BLaER1 treated with 17β-estradiol and CSF1 and Interleukin-3, amounts not matched to agents 10 nM and 100 nM (cell line): ENCODE results near the gene CD300LF.

ENCODE experiments used
- H3K27ac ChIP-seq, 11 experiments: shearing (Covaris generic); formaldehyde crosslinking; 2 replicates each; pipeline ENCODE4 v1.8.1; 2022
- H3K27me3 ChIP-seq, 11 experiments: shearing (Covaris generic); formaldehyde crosslinking; 2 replicates each; pipeline ENCODE4 v1.8.1; 2022
- H3K36me3 ChIP-seq, 11 experiments: shearing (Covaris generic); formaldehyde crosslinking; 2 replicates each; pipeline ENCODE4 v1.8.1; 2022
- H3K4me1 ChIP-seq, 10 experiments: shearing (Covaris generic); formaldehyde crosslinking; 2 replicates each; pipeline ENCODE4 v1.8.1; 2022
- H3K4me2 ChIP-seq, 11 experiments: shearing (Covaris generic); formaldehyde crosslinking; 2 replicates each; pipeline ENCODE4 v1.8.1; 2022
- H3K4me3 ChIP-seq, 10 experiments: shearing (Covaris generic); formaldehyde crosslinking; 2 replicates each; pipeline ENCODE4 v1.8.1; 2022
- H3K9ac ChIP-seq, 11 experiments: shearing (Covaris generic); formaldehyde crosslinking; 2 replicates each; pipeline ENCODE4 v1.8.1; 2022
- H3K9me3 ChIP-seq, 11 experiments: shearing (Covaris generic); formaldehyde crosslinking; replicated peaks in 1 of 11; 2 replicates each; pipeline ENCODE4 v1.8.1; 2022
- H4K20me1 ChIP-seq, 11 experiments: shearing (Covaris generic); formaldehyde crosslinking; 2 replicates each; pipeline ENCODE4 v1.8.1; 2022
- Cebpa-rat ChIP-seq, 11 experiments: shearing (Covaris generic); IDR thresholded peaks; 2 replicates each; pipeline ENCODE4 v1.8.1; 2022

Gene CD300LF

GRCh38 chr17:74740173-74740572 lies 27.4 kb upstream of the CD300LF start:
- Histone ChIP-seq H3K9me3 (no peaks in the 10 kb centered on the region), H3K4me3 (no peak overlapping the region; a peak in 1 of 20 replicates), H3K36me3 (peaks cover 0 to 34% (median 9%) of the 10 kb centered on the region in 11 experiments; a peak in 11 of 22 replicates), H3K27ac (peak overlapping the region in 9 of 11 experiments; percentile 15 to 99 (median 82); a peak in 13 of 22 replicates), H3K9ac (peak overlapping the region in 6 of 11 experiments; percentile 27 to 75 (median 70); a peak in 5 of 22 replicates), H4K20me1 (0 out of 22 replicates have a peak, but pooled peaks cover 0 to 4% (median 0%) of the 10 kb centered on the region in 11 experiments), H3K27me3 (peaks cover 0 to 6% (median 4%) of the 10 kb centered on the region in 11 experiments; a peak in 12 of 22 replicates), H3K4me2 (peak overlapping the region; percentile 83 to 100 (median 98)), H3K4me1 (peaks cover 79 to 100% (median 88%) of the 10 kb centered on the region in 10 experiments)
- TF ChIP-seq Cebpa-rat (IDR thresholded peaks at IDR 0.05) = no peak

GRCh38 chr17:74739227-74739831 lies 26.6 kb upstream of the CD300LF start:
- Histone ChIP-seq H3K4me1 (peaks cover 79 to 100% (median 87%) of the 10 kb centered on the region in 10 experiments), H3K4me2 (peak overlapping the region; percentile 83 to 100 (median 98)), H3K4me3 (peak overlapping the region in 9 of 10 experiments; percentile 57 to 89 (median 76); a peak in 15 of 20 replicates), H3K9ac (peak overlapping the region; percentile 82 to 98 (median 89); a peak in 21 of 22 replicates), H3K9me3 (no peaks in the 10 kb centered on the region), H4K20me1 (no peaks in the 10 kb centered on the region), H3K36me3 (peaks cover 0 to 26% (median 9%) of the 10 kb centered on the region in 11 experiments; a peak in 11 of 22 replicates), H3K27me3 (no peaks in the 10 kb centered on the region), H3K27ac (peak overlapping the region in 10 of 11 experiments; percentile 79 to 99 (median 96); a peak in 17 of 22 replicates)
- peak in 1 of 11 experiments; percentile 74; a peak in 2 of 22 replicates for TF ChIP-seq Cebpa-rat (IDR thresholded peaks at IDR 0.05)

- TF ChIP-seq Cebpa-rat (IDR thresholded peaks at IDR 0.05) = no peak
- Histone ChIP-seq H3K4me1 (peaks cover 79 to 100% (median 86%) of the 10 kb centered on the region in 10 experiments), H3K4me3 (peak overlapping the region; percentile 57 to 89 (median 75)), H3K9ac (peak overlapping the region; percentile 82 to 98 (median 89)), H3K27me3 (no peaks in the 10 kb centered on the region), H3K27ac (peak overlapping the region; percentile 58 to 99 (median 95); a peak in 21 of 22 replicates), H3K4me2 (peak overlapping the region; percentile 83 to 100 (median 98)), H4K20me1 (no peaks in the 10 kb centered on the region), H3K9me3 (no peaks in the 10 kb centered on the region), H3K36me3 (peaks cover 0 to 16% (median 1%) of the 10 kb centered on the region in 11 experiments; a peak in 10 of 22 replicates)
These were observed 25.6 kb upstream of the CD300LF start for GRCh38 chr17:74738051-74738996.

GRCh38 chr17:74737299-74738050 lies 24.8 kb upstream of the CD300LF start:
- H3K4me2 ChIP-seq = peak overlapping the region; percentile 83 to 100 (median 98)
- peaks cover 73 to 93% (median 79%) of the 10 kb centered on the region in 10 experiments for H3K4me1 ChIP-seq

GRCh38 chr17:74736513-74737298 lies 24.0 kb upstream of the CD300LF start, which contains the start of gene RAB37:
TSS of gene RAB37 (plus strand) at chr17:74737256. CDS start at chr17:74737273, 17 bp downstream.
- TF ChIP-seq Cebpa-rat (IDR thresholded peaks at IDR 0.05) = peak in 10 of 11 experiments; percentile 55 to 98 (median 92); a peak in 18 of 22 replicates
- no peaks in the 10 kb centered on the region for H3K27me3 ChIP-seq
- peak within 1 kb of the TSS; percentile 77 to 99 (median 95) for H3K27ac ChIP-seq
- peak within 1 kb of the TSS; percentile 83 to 100 (median 98) for H3K4me2 ChIP-seq
- H3K9me3 ChIP-seq = 0 out of 22 replicates have a peak, but pooled peaks cover 0 to 5% (median 0%) of the 10 kb centered on the region in 11 experiments
- H3K4me1 ChIP-seq = peaks cover 65 to 85% (median 76%) of the 10 kb centered on the region in 10 experiments
- peaks cover 0 to 10% (median 0%) of the 10 kb centered on the region in 11 experiments; a peak in 1 of 22 replicates for H3K36me3 ChIP-seq
- H4K20me1 ChIP-seq = no peaks in the 10 kb centered on the region
- peak within 1 kb of the TSS; percentile 82 to 98 (median 89) for H3K9ac ChIP-seq
- H3K4me3 ChIP-seq = peak within 1 kb of the TSS; percentile 57 to 89 (median 75)

More at GRCh38 chr17:74737299-74738050, 24.8 kb upstream of the CD300LF start:
- H3K27me3 ChIP-seq = no peaks in the 10 kb centered on the region
- H3K36me3 ChIP-seq = peaks cover 0 to 10% (median 0%) of the 10 kb centered on the region in 11 experiments; a peak in 1 of 22 replicates
- H3K9me3 ChIP-seq = no peaks in the 10 kb centered on the region
- peak overlapping the region; percentile 82 to 98 (median 89) for H3K9ac ChIP-seq
- H3K27ac ChIP-seq = peak overlapping the region; percentile 58 to 99 (median 95); a peak in 21 of 22 replicates
- H3K4me3 ChIP-seq = peak overlapping the region; percentile 57 to 89 (median 75)
- H4K20me1 ChIP-seq = no peaks in the 10 kb centered on the region
- no peak for TF ChIP-seq Cebpa-rat (IDR thresholded peaks at IDR 0.05)

- no peaks in the 10 kb centered on the region for H3K36me3 ChIP-seq
- H3K27me3 ChIP-seq = no peaks in the 10 kb centered on the region
- no peak for TF ChIP-seq Cebpa-rat (IDR thresholded peaks at IDR 0.05)
These were observed 21.5 kb upstream of the CD300LF start for GRCh38 chr17:74734256-74734655.

More at GRCh38 chr17:74734256-74734655, 21.5 kb upstream of the CD300LF start:
- Histone ChIP-seq H3K4me2 (peak overlapping the region; percentile 19 to 100 (median 97)), H3K4me1 (peaks cover 64 to 80% (median 72%) of the 10 kb centered on the region in 10 experiments), H3K4me3 (no peak overlapping the region), H3K9ac (peak overlapping the region in 1 of 11 experiments; percentile 24; a peak in 1 of 22 replicates), H3K9me3 (0 out of 22 replicates have a peak, but pooled peaks cover 0 to 5% (median 0%) of the 10 kb centered on the region in 11 experiments), H4K20me1 (no peaks in the 10 kb centered on the region), H3K27ac (peak overlapping the region in 5 of 11 experiments; percentile 15 to 98 (median 34); a peak in 5 of 22 replicates)
